OCI-LY7 (cell line): Measurements from ENCODE around the gene SLC32A1. TPM values are rescaled to one million over a fixed set of nuclear protein-coding genes. Genes with fewer than 3 reads are reported as not detected.

Source experiments
- BruUV-seq: library from RNA; stranded (reverse); fragments of 400-500 nt; replicated peaks from 2 replicates; lab custom pipeline; 2021; lab: Mats Ljungman, UMichigan
- CTCF ChIA-PET: fragments of 300-600 bp; sonication (Branson Sonifier 250); formaldehyde crosslinking; loops from one replicate; lab custom pipeline; 2022; ENCODE audit warnings: antibody characterized with exemption; ENCODE audit not compliant: unreplicated experiment; lab: Charles Lee
- POLR2A ChIA-PET: fragments of 300-600 bp; sonication (Branson Sonifier 250); formaldehyde crosslinking; loops from one replicate; lab custom pipeline; 2022; ENCODE audit warnings: antibody characterized with exemption; lab: Charles Lee
- DNase-seq: peaks from one replicate; pipeline ENCODE4 v3.0.0-alpha.2; 2015; ENCODE audit warnings: low spot score
- H2AFZ ChIP-seq: fragments of 200-600 bp; sonication (generic), shearing (Covaris generic); 2 replicates; pipeline ENCODE4 v1.6.1; 2014; ENCODE audit warnings: mild to moderate bottlenecking, antibody characterized with exemption, low read length, moderate library complexity
- H3K27ac ChIP-seq: fragments of 200-600 bp; sonication (generic); 2 replicates; pipeline ENCODE4 v1.5.1; 2014; ENCODE audit warnings: mixed run types, low read depth, mild to moderate bottlenecking, moderate library complexity, low read length, inconsistent platforms; ENCODE audit not compliant: poor library complexity, severe bottlenecking
- H3K36me3 ChIP-seq: fragments of 200-600 bp; sonication (generic); 2 replicates; pipeline ENCODE4 v1.6.1; 2014; ENCODE audit warnings: mild to moderate bottlenecking, antibody characterized with exemption, low read length, moderate library complexity, mixed read lengths; ENCODE audit not compliant: insufficient read depth
- H3K4me1 ChIP-seq: fragments of 200-600 bp; sonication (generic); 2 replicates; pipeline ENCODE4 v1.5.1; 2014; ENCODE audit warnings: mild to moderate bottlenecking, low read length; ENCODE audit not compliant: insufficient read depth, poor library complexity, severe bottlenecking
- H3K4me2 ChIP-seq: fragments of 200-600 bp; sonication (generic); 2 replicates; pipeline ENCODE4 v1.6.1; 2014; ENCODE audit warnings: mild to moderate bottlenecking, low read length
- H3K4me3 ChIP-seq: fragments of 200-600 bp; sonication (generic); 2 replicates; pipeline ENCODE4 v1.5.1; 2014; ENCODE audit warnings: mild to moderate bottlenecking, low read depth, low read length; ENCODE audit not compliant: poor library complexity, severe bottlenecking
- H3K79me2 ChIP-seq: fragments of 200-600 bp; sonication (generic); 2 replicates; pipeline ENCODE4 v1.6.1; 2016; ENCODE audit warnings: low read depth, mild to moderate bottlenecking, low read length, moderate library complexity, mixed read lengths; ENCODE audit not compliant: insufficient read depth
- H3K9me2 ChIP-seq: fragments of 200-600 bp; sonication (generic); 2 replicates; pipeline ENCODE4 v1.6.1; 2016; ENCODE audit warnings: mild to moderate bottlenecking, low read length, mixed read lengths; ENCODE audit not compliant: insufficient read depth
- H3K9me3 ChIP-seq: fragments of 200-600 bp; sonication (generic); 2 replicates; pipeline ENCODE4 v1.6.1; 2014; ENCODE audit warnings: mild to moderate bottlenecking, mixed run types, low read length, mixed read lengths
- H4K20me1 ChIP-seq: fragments of 200-600 bp; sonication (generic); 2 replicates; pipeline ENCODE4 v1.6.1; 2014; ENCODE audit warnings: mild to moderate bottlenecking, antibody characterized with exemption, low read length, moderate library complexity, mixed read lengths; ENCODE audit not compliant: insufficient read depth
- EZH2phosphoT487 ChIP-seq: fragments of 200-600 bp; sonication (generic); IDR thresholded peaks from 2 replicates; pipeline ENCODE4 v1.6.1; 2018; ENCODE audit warnings: low read depth, borderline replicate concordance, mild to moderate bottlenecking, mixed run types, antibody characterized with exemption, low read length, moderate library complexity, mixed read lengths
- intact Hi-C: fragments of 100-400 bp; cut with micrococcal nuclease; formaldehyde crosslinking; loops from one replicate; pipeline ENCODE4 v1.10.0; 2022; ENCODE audit not compliant: unreplicated experiment
- total RNA-seq, 2 experiments: library from RNA; depleted of rRNA in 1 of 2; stranded (reverse); fragments of >200 nt in 1 of 2; shearing (Covaris generic) in 1 of 2; gene quantifications; 2 replicates each; pipeline ENCODE4 v1.2.3, GENCODE V29; 2014 to 2022
- TF ChIP-seq, protein P1 (sequence below): fragments of 200-600 bp; sonication (generic); conservative IDR thresholded peaks from 2 replicates; pipeline ENCODE4 v1.5.1; 2014; ENCODE audit warnings: mild to moderate bottlenecking, antibody characterized with exemption, low read length, moderate library complexity, mixed read lengths

SLC32A1 gene
- total RNA-seq, 2 experiments from 2014 or later: not detected

DNA sequence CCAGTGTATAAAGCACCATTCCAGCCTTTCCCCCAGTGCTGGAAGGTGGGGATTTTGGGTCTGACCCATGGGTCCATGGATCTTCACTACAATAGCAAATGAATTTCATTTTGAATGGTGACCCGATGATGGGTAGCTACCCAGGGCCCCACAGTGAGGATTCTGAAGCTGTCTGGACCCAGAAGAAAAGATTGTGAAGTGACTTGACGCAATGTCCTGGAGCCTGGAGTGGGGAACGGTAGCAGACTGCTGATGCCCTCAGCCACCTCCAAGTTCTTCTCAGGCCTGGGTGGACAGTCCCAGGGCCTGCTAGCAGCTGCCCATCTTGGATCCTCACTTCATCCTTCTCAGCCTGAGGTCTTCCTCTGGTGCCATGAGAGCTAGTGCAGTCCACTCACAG is 23.4 kb upstream of the SLC32A1 start:
- H3K4me3 ChIP-seq: no peak overlapping the region
- no peaks in the 10 kb centered on the region for H3K9me2 ChIP-seq
- no peak for DNase-seq
- BruUV-seq: no TSS peak
- no peaks in the 10 kb centered on the region for H3K79me2 ChIP-seq
- TF ChIP-seq, protein P1, sequence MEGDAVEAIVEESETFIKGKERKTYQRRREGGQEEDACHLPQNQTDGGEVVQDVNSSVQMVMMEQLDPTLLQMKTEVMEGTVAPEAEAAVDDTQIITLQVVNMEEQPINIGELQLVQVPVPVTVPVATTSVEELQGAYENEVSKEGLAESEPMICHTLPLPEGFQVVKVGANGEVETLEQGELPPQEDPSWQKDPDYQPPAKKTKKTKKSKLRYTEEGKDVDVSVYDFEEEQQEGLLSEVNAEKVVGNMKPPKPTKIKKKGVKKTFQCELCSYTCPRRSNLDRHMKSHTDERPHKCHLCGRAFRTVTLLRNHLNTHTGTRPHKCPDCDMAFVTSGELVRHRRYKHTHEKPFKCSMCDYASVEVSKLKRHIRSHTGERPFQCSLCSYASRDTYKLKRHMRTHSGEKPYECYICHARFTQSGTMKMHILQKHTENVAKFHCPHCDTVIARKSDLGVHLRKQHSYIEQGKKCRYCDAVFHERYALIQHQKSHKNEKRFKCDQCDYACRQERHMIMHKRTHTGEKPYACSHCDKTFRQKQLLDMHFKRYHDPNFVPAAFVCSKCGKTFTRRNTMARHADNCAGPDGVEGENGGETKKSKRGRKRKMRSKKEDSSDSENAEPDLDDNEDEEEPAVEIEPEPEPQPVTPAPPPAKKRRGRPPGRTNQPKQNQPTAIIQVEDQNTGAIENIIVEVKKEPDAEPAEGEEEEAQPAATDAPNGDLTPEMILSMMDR: no peak
- no peak for TF ChIP-seq EZH2phosphoT487
- H3K27ac ChIP-seq: no peak overlapping the region
- H4K20me1 ChIP-seq: no peaks in the 10 kb centered on the region
- no peak overlapping the region for H3K4me2 ChIP-seq
- intact Hi-C loops: no loop called here
- H2AFZ ChIP-seq: no peak overlapping the region
- ChIA-PET CTCF (no interaction called here), POLR2A (no interaction called here)
- no peaks in the 10 kb centered on the region for H3K36me3 ChIP-seq
- H3K4me1 ChIP-seq: no peaks in the 10 kb centered on the region
- H3K9me3 ChIP-seq: no peaks in the 10 kb centered on the region

DNA sequence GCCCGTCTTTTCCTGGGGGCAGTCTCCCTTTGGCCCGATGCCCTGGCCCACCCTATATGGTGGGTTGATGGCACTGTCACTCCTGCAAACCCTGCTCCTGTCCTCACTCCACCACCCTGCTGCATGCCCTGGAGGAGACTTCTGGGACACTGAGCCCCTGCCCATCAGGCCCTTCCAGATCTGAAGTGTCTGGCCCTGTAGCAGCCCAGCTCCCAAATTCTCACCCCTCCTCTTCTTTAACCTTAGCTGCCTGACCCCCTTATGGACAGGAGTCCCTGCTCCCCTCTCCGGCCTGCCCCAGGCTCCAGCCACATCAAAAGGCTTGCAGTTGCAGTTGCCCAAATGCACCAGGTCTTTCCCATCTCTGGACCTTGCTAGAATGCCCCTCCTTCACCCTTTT is 20.8 kb upstream of the SLC32A1 start:
- H3K79me2 ChIP-seq: no peaks in the 10 kb centered on the region
- H4K20me1 ChIP-seq: no peaks in the 10 kb centered on the region
- no peak overlapping the region for H3K4me2 ChIP-seq
- TF ChIP-seq EZH2phosphoT487: no peak
- TF ChIP-seq, protein P1: no peak
- no peak overlapping the region for H3K27ac ChIP-seq
- no peaks in the 10 kb centered on the region for H3K9me3 ChIP-seq
- no TSS peak for BruUV-seq
- ChIA-PET POLR2A (no interaction called here), CTCF (no interaction called here)
- intact Hi-C loops: no loop called here
- H2AFZ ChIP-seq: no peak overlapping the region
- no peak for DNase-seq
- H3K9me2 ChIP-seq: no peaks in the 10 kb centered on the region
- H3K4me3 ChIP-seq: no peak overlapping the region
- no peaks in the 10 kb centered on the region for H3K36me3 ChIP-seq
- H3K4me1 ChIP-seq: no peaks in the 10 kb centered on the region

DNA sequence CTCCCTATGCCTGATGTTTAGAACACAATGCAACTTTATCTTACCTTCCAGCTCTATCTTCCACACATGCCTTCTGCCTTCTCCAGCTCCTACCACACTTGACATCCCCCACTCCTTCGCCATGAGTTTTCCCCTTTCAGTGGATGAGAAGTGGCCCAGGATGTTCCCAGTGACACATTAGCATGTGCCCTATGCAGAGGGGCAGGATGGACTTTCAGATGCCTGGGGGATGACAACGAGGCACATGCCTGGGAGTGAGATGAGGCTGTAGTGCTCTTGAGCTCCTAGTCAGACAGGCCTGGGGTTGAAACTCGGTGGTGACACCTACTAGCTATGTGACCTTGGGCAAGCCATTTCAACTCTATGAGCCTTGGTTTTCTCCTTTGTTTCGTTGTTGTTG is 20.1 kb upstream of the SLC32A1 start:
- ChIA-PET CTCF (no interaction called here), POLR2A (no interaction called here)
- intact Hi-C loops: no loop called here
- Histone ChIP-seq H2AFZ (no peak overlapping the region), H3K4me3 (no peak overlapping the region), H4K20me1 (no peaks in the 10 kb centered on the region), H3K4me1 (no peaks in the 10 kb centered on the region), H3K9me3 (no peaks in the 10 kb centered on the region), H3K4me2 (no peak overlapping the region), H3K36me3 (no peaks in the 10 kb centered on the region), H3K27ac (no peak overlapping the region), H3K9me2 (no peaks in the 10 kb centered on the region), H3K79me2 (no peaks in the 10 kb centered on the region)
- no peak for DNase-seq
- BruUV-seq: no TSS peak
- no peak for TF ChIP-seq EZH2phosphoT487
- TF ChIP-seq, protein P1: no peak
